ENCODE results near the gene MYO5C. TPM values are rescaled to one million over a fixed set of nuclear protein-coding genes. Genes with fewer than 3 reads are reported as not detected.
A peak's percentile ranks its signal among the peaks of the same experiment; 100 is the strongest.
"Not testable (repeated sequence)": the region's sequence is repeated elsewhere in the genome, so short reads cannot be mapped to it uniquely, and the experiment has no call there.

Gene MYO5C
- total RNA-seq, 1 donor from 2014 or later: 23.0 TPM

- Mint-ChIP-seq H3K4me3 (no peak overlapping the region), H3K9me3 (peaks cover 3% of the 10 kb centered on the region), H3K36me3 (peaks cover 7% of the 10 kb centered on the region), H3K4me1 (peaks cover 21% of the 10 kb centered on the region), H3K27ac (peak overlapping the region; percentile 44), H3K27me3 (ENCODE audit: low read depth) (peaks cover 20% of the 10 kb centered on the region)
- no peak for DNase-seq (ENCODE audit: low spot score in 2 of 2, unreplicated experiment in 2 of 2)
- TF ChIP-seq CTCF (IDR thresholded peaks at IDR 0.05; ENCODE audit: unreplicated experiment): no peak
These were observed 6.6 kb downstream of the MYO5C start for GRCh38 chr15:52288986-52289385.

GRCh38 chr15:52288051-52288942, 7.3 kb downstream of the MYO5C start:
- peaks cover 13% of the 10 kb centered on the region for H3K27me3 Mint-ChIP-seq (ENCODE audit: low read depth)
- TF ChIP-seq CTCF (IDR thresholded peaks at IDR 0.05; ENCODE audit: unreplicated experiment): no peak
- peaks cover 3% of the 10 kb centered on the region for H3K9me3 Mint-ChIP-seq
- peaks cover 7% of the 10 kb centered on the region for H3K36me3 Mint-ChIP-seq
- DNase-seq (ENCODE audit: low spot score in 2 of 2, unreplicated experiment in 2 of 2): no peak
- peaks cover 21% of the 10 kb centered on the region for H3K4me1 Mint-ChIP-seq
- no peak overlapping the region for H3K4me3 Mint-ChIP-seq
- H3K27ac Mint-ChIP-seq: peak overlapping the region; percentile 86

- H3K9me3 Mint-ChIP-seq: peaks cover 3% of the 10 kb centered on the region
- H3K36me3 Mint-ChIP-seq: peaks cover 7% of the 10 kb centered on the region
- H3K4me3 Mint-ChIP-seq: no peak overlapping the region
- no peak for DNase-seq (ENCODE audit: low spot score in 2 of 2, unreplicated experiment in 2 of 2)
- H3K27me3 Mint-ChIP-seq (ENCODE audit: low read depth): peaks cover 2% of the 10 kb centered on the region
- H3K4me1 Mint-ChIP-seq: peaks cover 21% of the 10 kb centered on the region
- no peak for TF ChIP-seq CTCF (IDR thresholded peaks at IDR 0.05; ENCODE audit: unreplicated experiment)
- no peak overlapping the region for H3K27ac Mint-ChIP-seq
These were observed 8.5 kb downstream of the MYO5C start for GRCh38 chr15:52287114-52287513.

- DNase-seq (ENCODE audit: low spot score in 2 of 2, unreplicated experiment in 2 of 2); H3K27ac Mint-ChIP-seq; H3K9me3 Mint-ChIP-seq; H3K4me3 Mint-ChIP-seq; H3K27me3 Mint-ChIP-seq (ENCODE audit: low read depth); H3K36me3 Mint-ChIP-seq: not testable (repeated sequence)
- H3K4me1 Mint-ChIP-seq: peaks cover 21% of the 10 kb centered on the region
These were observed 9.7 kb downstream of the MYO5C start for GRCh38 chr15:52285941-52286340.

GRCh38 chr15:52284164-52284563, 11.4 kb downstream of the MYO5C start:
- Mint-ChIP-seq H3K4me1 (peaks cover 12% of the 10 kb centered on the region), H3K4me3 (no peak overlapping the region), H3K27ac (no peak overlapping the region), H3K36me3 (peaks cover 7% of the 10 kb centered on the region), H3K9me3 (peaks cover 3% of the 10 kb centered on the region), H3K27me3 (ENCODE audit: low read depth) (no peaks in the 10 kb centered on the region)
- TF ChIP-seq CTCF (IDR thresholded peaks at IDR 0.05; ENCODE audit: unreplicated experiment): no peak
- DNase-seq (ENCODE audit: low spot score in 2 of 2, unreplicated experiment in 2 of 2): no peak

- Mint-ChIP-seq H3K27me3 (ENCODE audit: low read depth) (no peaks in the 10 kb centered on the region), H3K36me3 (peaks cover 11% of the 10 kb centered on the region), H3K9me3 (peaks cover 3% of the 10 kb centered on the region), H3K27ac (no peak overlapping the region), H3K4me3 (no peak overlapping the region), H3K4me1 (peaks cover 6% of the 10 kb centered on the region)
- no peak for TF ChIP-seq CTCF (IDR thresholded peaks at IDR 0.05; ENCODE audit: unreplicated experiment)
- DNase-seq (ENCODE audit: low spot score in 2 of 2, unreplicated experiment in 2 of 2): no peak
These were observed 12.3 kb downstream of the MYO5C start for GRCh38 chr15:52283281-52283680.
